GM21423 (cell line): Measurements from ENCODE around the gene RUFY1.
"Not testable (repeated sequence)": the region's sequence is repeated elsewhere in the genome, so short reads cannot be mapped to it uniquely, and the experiment has no call there.

Experiments used
- ATAC-seq: cut with Tn5 transposase; IDR thresholded peaks from one replicate; pipeline ENCODE4 v1.9.1; 2021; ENCODE audit warnings: mild to moderate bottlenecking, moderate library complexity; ENCODE audit not compliant: unreplicated experiment

RUFY1 gene

GRCh38 chr5:179620293-179620692 lies 69.9 kb downstream of the RUFY1 start:
- no peak for ATAC-seq

DNA sequence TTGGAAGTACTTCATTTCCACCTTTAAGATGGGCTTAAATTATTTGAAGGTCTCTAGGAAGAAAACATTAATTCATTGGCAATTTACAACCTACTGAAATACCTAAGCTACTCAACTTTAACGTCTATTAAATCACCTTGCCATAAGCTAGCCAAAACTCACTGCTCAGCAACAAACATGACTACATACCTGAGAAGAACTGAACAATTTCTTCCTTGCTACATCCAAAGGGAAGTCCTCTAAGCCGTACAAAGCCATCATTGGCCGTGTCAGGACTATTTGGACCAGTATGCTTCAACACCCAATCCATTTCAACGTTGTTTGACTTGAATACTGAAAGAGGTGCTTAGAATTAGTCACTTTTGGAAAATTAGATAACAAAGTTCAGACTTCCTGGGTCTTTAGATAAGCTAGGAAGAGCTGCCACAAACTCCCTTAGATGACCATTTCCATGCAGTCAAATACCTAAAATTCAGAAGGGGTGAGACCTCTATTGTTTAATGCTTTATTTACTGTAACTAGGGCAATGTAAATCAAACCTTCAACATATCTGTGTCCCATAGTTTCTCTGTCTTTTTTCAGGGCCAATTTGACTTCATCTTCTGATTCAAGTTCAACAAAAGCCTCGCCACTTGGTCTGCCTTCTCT lies 70.5 kb downstream of the RUFY1 start:
- ATAC-seq: no peak

GRCh38 chr5:179621551-179622214 lies 71.3 kb downstream of the RUFY1 start:
- no peak for ATAC-seq

GRCh38 chr5:179623003-179623905 lies 72.9 kb downstream of the RUFY1 start, which contains the start of gene HNRNPH1:
Gene HNRNPH1, minus strand, starts transcription at chr5:179623671. Its CDS starts 538 bp downstream, at chr5:179623133.
- ATAC-seq: peak; percentile 71

GRCh38 chr5:179623906-179624741 lies 73.8 kb downstream of the RUFY1 start:
- ATAC-seq: peak; percentile 10

DNA sequence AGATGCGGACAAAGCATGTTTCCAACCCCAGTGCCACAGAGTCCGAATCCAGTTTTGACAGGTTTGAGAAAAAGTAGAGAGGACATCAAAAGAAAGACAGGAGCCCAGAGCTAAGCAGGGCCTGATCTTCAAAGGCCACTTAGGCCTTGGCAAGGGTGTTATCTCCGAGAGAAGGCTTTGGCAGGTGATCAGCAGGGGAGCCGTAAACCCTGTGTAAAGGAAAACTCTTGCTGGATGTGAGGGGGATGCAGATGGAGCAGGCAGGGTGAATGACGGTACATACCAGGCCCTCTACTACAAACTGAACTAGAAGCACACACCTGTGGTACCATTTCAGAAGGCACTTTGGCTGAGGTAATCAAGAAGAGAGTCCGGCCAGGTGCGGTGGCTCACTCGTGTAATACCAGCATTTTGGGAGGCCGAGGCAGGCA lies 74.5 kb downstream of the RUFY1 start:
- no peak for ATAC-seq

- peak; percentile 44 for ATAC-seq
These were observed 83.4 kb downstream of the RUFY1 start for GRCh38 chr5:179633501-179634369.

GRCh38 chr5:179634370-179635172 lies 84.2 kb downstream of the RUFY1 start:
- ATAC-seq: peak; percentile 94

DNA sequence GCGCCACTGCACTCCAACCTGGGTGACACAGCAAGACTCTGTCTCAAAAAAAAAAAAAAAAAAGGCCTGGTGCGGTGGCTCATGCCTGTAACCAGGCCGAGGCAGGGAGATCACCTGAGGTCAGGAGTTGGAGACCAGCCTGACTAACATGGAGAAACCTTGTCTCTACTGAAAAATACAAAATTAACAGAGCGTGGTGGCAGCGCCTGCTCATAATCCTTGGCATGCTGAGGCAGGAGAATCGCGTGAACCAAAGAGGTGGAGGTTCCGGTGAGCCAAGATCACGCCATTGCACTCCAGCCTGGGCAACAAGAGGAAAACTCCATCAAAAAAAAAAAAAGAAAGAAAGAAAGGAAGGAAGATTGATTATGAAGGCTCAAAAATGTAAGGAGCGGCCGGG lies 88.9 kb downstream of the RUFY1 start:
- ATAC-seq: not testable (repeated sequence)

- ATAC-seq: not testable (repeated sequence)
These were observed 91.4 kb downstream of the RUFY1 start for GRCh38 chr5:179641745-179642144.

DNA sequence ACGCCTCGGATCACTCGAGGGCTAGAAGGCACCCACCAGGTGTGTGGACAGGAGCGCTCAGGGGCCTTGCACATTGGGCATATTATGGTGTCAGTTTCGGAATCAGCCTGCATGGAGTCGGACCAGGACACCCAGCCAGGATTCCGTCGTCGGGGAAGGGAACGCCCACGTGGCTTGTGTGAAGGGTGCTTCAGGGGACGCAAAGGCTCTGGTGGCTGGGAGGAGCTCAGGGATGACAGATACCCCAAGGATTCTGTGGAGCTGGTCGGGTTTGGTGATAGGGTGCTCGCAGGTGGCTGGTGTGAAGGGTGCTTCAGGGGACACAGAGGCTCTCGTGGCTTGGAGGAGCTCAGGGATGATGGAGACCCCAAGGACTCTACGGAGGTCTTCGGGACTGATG lies 92.3 kb downstream of the RUFY1 start:
- not testable (repeated sequence) for ATAC-seq

DNA sequence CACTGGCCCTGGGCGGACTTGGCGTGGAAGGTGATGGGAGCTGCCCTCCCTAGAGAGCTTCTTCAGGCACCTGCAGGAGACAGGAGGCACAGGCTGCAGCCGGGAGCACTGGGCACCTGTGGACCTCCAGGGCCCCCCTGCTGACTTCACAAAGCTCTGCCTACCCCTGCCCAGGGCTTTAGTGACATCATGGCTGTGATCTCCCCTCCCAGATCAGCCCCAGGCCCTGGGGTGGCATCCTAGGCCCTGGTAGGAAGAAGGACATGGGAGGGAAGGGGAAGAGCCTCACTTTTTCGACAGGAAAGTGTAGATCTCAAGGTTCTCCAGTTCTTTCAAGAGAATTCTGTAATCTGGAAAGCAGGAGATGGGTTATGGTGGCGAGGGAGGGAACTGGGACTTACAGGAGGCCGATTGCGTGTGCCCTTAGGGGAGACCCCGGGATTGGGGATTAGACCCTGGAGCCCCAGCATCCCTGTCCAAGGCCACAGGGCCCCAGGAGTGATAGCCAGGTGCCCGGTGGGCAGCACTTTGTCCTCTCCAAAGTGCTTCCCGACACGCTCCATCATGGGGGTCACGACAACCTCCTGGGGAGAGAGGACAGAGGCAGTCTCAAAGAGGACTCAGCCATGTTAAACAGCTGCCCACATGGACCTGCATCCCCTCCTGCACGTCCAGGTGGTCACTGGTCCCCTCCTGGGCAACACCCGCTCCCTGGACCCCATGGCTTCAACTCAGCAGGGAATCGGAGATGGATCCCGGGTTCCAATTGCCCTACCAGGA lies 93.0 kb downstream of the RUFY1 start:
- not testable (repeated sequence) for ATAC-seq

DNA sequence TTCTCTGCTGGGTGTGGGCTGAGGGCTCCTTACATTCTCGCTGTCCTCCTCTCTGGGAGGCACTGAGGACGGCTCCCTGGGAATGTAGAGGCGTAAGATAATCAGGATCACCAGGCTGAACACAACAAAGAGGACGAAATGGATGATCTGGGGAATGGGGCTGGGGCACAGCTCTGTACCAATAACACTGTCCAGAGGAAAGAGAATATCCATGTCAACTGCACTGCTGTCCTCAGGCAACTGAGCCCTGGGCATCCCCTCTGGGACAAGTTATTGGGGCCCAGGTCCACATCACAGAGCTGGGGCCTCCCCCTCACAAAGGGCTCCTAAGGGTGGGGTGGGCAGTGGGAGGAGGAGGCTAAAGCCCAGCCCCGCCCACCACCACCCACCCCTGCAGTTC lies 94.4 kb downstream of the RUFY1 start:
- not testable (repeated sequence) for ATAC-seq

DNA sequence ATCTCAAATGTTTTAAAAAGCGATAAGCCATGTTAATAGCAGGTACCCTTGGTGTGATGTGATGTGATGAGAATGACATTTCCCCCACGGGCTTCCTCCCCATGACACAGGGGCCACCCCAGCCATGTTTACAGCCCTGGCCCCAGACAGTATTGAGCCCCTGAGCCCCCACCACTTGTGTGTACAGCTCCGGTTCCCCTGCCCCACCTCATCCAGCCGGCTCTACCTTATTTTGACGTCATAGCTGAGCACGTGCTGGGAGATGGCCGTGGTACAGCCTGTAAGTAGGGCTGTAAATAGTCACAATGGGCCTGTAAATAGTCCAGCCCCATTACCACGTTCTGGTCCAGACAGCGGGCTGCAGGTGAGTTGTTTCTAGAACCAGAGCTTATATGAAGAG lies 98.1 kb downstream of the RUFY1 start:
- no peak for ATAC-seq

- ATAC-seq: not testable (repeated sequence)
These were observed 98.9 kb downstream of the RUFY1 start for GRCh38 chr5:179649166-179649703.

DNA sequence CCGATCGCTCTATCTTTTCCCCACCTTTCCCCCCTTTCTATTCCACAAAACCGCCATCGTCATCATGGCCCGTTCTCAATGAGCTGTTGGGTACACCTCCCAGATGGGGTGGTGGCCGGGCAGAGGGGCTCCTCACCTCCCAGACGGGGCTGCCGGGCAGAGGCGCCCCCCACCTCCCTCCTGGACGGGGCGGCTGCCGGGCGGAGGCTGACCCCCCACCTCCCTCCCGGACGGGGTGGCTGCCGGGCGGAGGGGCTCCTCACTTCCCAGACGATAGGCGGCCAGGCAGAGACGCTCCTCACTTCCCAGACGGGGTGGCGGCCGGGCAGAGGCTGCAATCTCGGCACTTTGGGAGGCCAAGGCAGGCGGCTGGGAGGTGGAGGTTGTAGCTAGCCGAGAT lies 99.9 kb downstream of the RUFY1 start:
- ATAC-seq: not testable (repeated sequence)

DNA sequence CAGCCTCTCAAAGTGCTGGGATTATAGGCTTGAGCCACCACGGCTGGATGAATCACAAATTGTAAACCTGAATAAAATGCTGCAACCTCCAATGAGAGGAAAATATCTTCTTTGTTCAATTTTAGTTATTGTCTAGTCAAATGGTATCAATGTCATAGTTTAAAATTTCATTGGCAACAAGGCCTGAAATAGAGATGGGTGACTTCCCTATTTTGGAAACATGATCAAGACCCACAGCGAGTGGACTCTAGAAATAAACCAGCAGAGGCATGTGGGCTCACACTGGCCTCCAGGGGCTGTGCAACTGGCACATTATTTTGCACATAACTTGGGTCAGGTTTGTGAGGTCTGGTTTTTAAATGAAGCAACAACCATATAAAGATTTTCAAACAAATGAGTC lies 102.8 kb downstream of the RUFY1 start:
- not testable (repeated sequence) for ATAC-seq
